Body of pancreas (tissue), 4 donors: Measurements from ENCODE around the gene KLC4. TPM values are rescaled to one million over a fixed set of nuclear protein-coding genes. Genes with fewer than 3 reads are reported as not detected.

Experiments used
- ATAC-seq: fragments of 150-250 bp; one replicate; pipeline ENCODE4 v1.9.1; 2016
- DNase-seq, 4 donors: peaks; one replicate each; pipeline ENCODE4 v3.0.0-alpha.2; 2019
- H3K27ac ChIP-seq, 4 donors: fragments of 200-600 bp; sonication (generic); 1 replicate in 3 of 4; 2 replicates in 1 of 4; pipeline versions ENCODE4 v1.5.1 to v1.6.1; 2016 to 2019; ENCODE audit warnings: mild to moderate bottlenecking in 1 of 4, mixed read lengths in 1 of 4, moderate library complexity in 1 of 4
- H3K27me3 ChIP-seq, 2 donors: fragments of 200-600 bp; sonication (generic); one replicate each; pipeline ENCODE4 v1.6.0; 2016; ENCODE audit warnings: mild to moderate bottlenecking in 1 of 2
- H3K36me3 ChIP-seq, 2 donors: fragments of 200-600 bp; sonication (generic); replicated peaks in 1 of 2; 2 replicates each; pipeline ENCODE4 v1.5.1; 2016; ENCODE audit warnings: low read depth in 2 of 2; ENCODE audit not compliant: insufficient read depth in 1 of 2
- H3K4me1 ChIP-seq: fragments of 200-600 bp; sonication (generic); one replicate; pipeline ENCODE4 v1.6.0; 2016
- H3K4me3 ChIP-seq, 2 donors: fragments of 200-600 bp; sonication (generic); 1 replicate in 1 of 2; 2 replicates in 1 of 2; pipeline ENCODE4 v1.5.1; 2016 to 2019
- H3K9me3 ChIP-seq, 3 donors: fragments of 200-600 bp; sonication (generic); 1 replicate in 2 of 3; 2 replicates in 1 of 3; pipeline ENCODE4 v1.5.1; 2016
- CTCF ChIP-seq, 7 experiments: fragments of 450-650 bp in 4 of 7; fragments of 200-600 bp in 3 of 7; sonication (generic) in 3 of 7; IDR thresholded peaks; one replicate each; pipeline ENCODE4 v1.5.1; 2016 to 2019; ENCODE audit warnings: antibody characterized with exemption in 7 of 7
- POLR2A ChIP-seq, 3 donors: fragments of 450-650 bp; IDR thresholded peaks; one replicate each; pipeline ENCODE4 v1.6.1; 2016; ENCODE audit warnings: antibody characterized with exemption in 3 of 3, mild to moderate bottlenecking in 2 of 3
- WGBS, 2 donors: methylation state at CpG; one replicate each; pipeline ENCODE4 v1.1.5; 2017; 5-methylcytosine and 5-hydroxymethylcytosine counted together
- intact Hi-C: fragments of 100-400 bp; cut with DNase I; formaldehyde crosslinking; loops from one replicate; pipeline ENCODE4 v1.15.1; 2023
- total RNA-seq, 2 donors: library from RNA; depleted of rRNA; stranded (reverse); fragments of >200 nt; gene quantifications; one replicate each; pipeline ENCODE4 v1.1.0, GENCODE V29; 2016

Gene KLC4
- total RNA-seq, 2 donors from 2014 or later, result 19.8 to 33.5 TPM

GRCh38 chr6:43120101-43120763, 60.8 kb downstream of the KLC4 start:
- DNase-seq, result no peak
- Histone ChIP-seq H3K27me3 (no peaks in the 10 kb centered on the region), H3K27ac (no peak overlapping the region), H3K36me3 (no peaks in the 10 kb centered on the region), H3K4me1 (no peaks in the 10 kb centered on the region), H3K9me3 (no peaks in the 10 kb centered on the region), H3K4me3 (no peak overlapping the region)
- no peak for ATAC-seq
- TF ChIP-seq CTCF (IDR thresholded peaks at IDR 0.05) (no peak), POLR2A (IDR thresholded peaks at IDR 0.05) (no peak)
- intact Hi-C loops, result no loop called here
- WGBS, 2 donors, result 85 to 87% methylated on average over 6 to 9 of the region's 9 CpGs

- Histone ChIP-seq H3K36me3 (no peaks in the 10 kb centered on the region), H3K4me1 (no peaks in the 10 kb centered on the region), H3K27ac (peak overlapping the region in 2 of 4 donors; percentile 32 to 55), H3K9me3 (no peaks in the 10 kb centered on the region), H3K27me3 (no peaks in the 10 kb centered on the region), H3K4me3 (no peak overlapping the region)
- no peak for TF ChIP-seq POLR2A (IDR thresholded peaks at IDR 0.05)
- TF ChIP-seq CTCF (IDR thresholded peaks at IDR 0.05), result no peak
- intact Hi-C loops, result no loop called here
- 77 to 79% methylated on average over 9 of the region's 9 CpGs for WGBS, 2 donors
- DNase-seq (peak; percentile 29 to 54 (median 46)), ATAC-seq (peak; percentile 39)
Observed at GRCh38 chr6:43120944-43121913, 61.8 kb downstream of the KLC4 start.

GRCh38 chr6:43122146-43122545, 62.7 kb downstream of the KLC4 start:
- TF ChIP-seq POLR2A (IDR thresholded peaks at IDR 0.05) (no peak), CTCF (IDR thresholded peaks at IDR 0.05) (no peak)
- DNase-seq (no peak), ATAC-seq (no peak)
- WGBS, 2 donors, result 69 to 100% methylated on average over 1 to 2 of the region's 2 CpGs
- Histone ChIP-seq H3K4me3 (no peak overlapping the region), H3K27me3 (no peaks in the 10 kb centered on the region), H3K27ac (no peak overlapping the region), H3K4me1 (no peaks in the 10 kb centered on the region), H3K9me3 (no peaks in the 10 kb centered on the region), H3K36me3 (no peaks in the 10 kb centered on the region)
- intact Hi-C loops, result no loop called here

GRCh38 chr6:43123461-43124314, 64.3 kb downstream of the KLC4 start:
- H3K27ac ChIP-seq, result peak overlapping the region in 1 of 4 donors; percentile 2
- intact Hi-C loops, result no loop called here

More at GRCh38 chr6:43123461-43124314, 64.3 kb downstream of the KLC4 start:
- Histone ChIP-seq H3K4me3 (no peak overlapping the region), H3K36me3 (no peaks in the 10 kb centered on the region), H3K27me3 (no peaks in the 10 kb centered on the region), H3K9me3 (no peaks in the 10 kb centered on the region), H3K4me1 (no peaks in the 10 kb centered on the region)
- 83 to 87% methylated on average over 17 to 23 of the region's 25 CpGs for WGBS, 2 donors
- TF ChIP-seq POLR2A (IDR thresholded peaks at IDR 0.05) (no peak), CTCF (IDR thresholded peaks at IDR 0.05) (no peak)
- ATAC-seq, result no peak
- no peak for DNase-seq
